GM18909 (cell line): ENCODE measurements around the gene NDUFB8.

Experiments
- ATAC-seq: cut with Tn5 transposase; IDR thresholded peaks from one replicate; pipeline ENCODE4 v1.9.1; 2021; ENCODE audit warnings: mild to moderate bottlenecking; ENCODE audit not compliant: unreplicated experiment, poor library complexity

The NDUFB8 gene

GRCh38 chr10:100479037-100479436, 50.6 kb downstream of the NDUFB8 start:
- no peak for ATAC-seq

GRCh38 chr10:100477970-100478369, 51.7 kb downstream of the NDUFB8 start:
- no peak for ATAC-seq
